Measurements from ENCODE around the gene MCL1. TPM values are rescaled to one million over a fixed set of nuclear protein-coding genes. Genes with fewer than 3 reads are reported as not detected.

MCL1 gene
- total RNA-seq, 4 donors from 2014 or later: 212 to 353 (median 317) TPM

GRCh38 chr1:150562446-150563339, 16.7 kb downstream of the MCL1 start:
- Histone ChIP-seq H3K27me3 (no peaks in the 10 kb centered on the region), H3K4me1 (peaks cover 46 to 88% (median 67%) of the 10 kb centered on the region in 3 donors), H3K4me3 (peak overlapping the region; percentile 0 to 64), H3K27ac (peak overlapping the region; percentile 97 to 100 (median 100)), H3K36me3 (peaks cover 0 to 4% of the 10 kb centered on the region in 2 donors), H3K9me3 (no peaks in the 10 kb centered on the region)
- no peak for TF ChIP-seq EP300 (IDR thresholded peaks at IDR 0.05)
- no peak for TF ChIP-seq CTCF (IDR thresholded peaks at IDR 0.05)
- TF ChIP-seq POLR2AphosphoS5 (IDR thresholded peaks at IDR 0.05): no peak
- no peak for TF ChIP-seq POLR2A (IDR thresholded peaks at IDR 0.05)
- 17% methylated on average over 3 of the region's 4 CpGs; no CpG with 5 or more reads in 1 of the 2 donors for WGBS, 2 donors (ENCODE audit: low coverage in 1 of 2)
- no peak for ATAC-seq

GRCh38 chr1:150561974-150562445, 17.4 kb downstream of the MCL1 start:
- no peaks in the 10 kb centered on the region for H3K9me3 ChIP-seq
- 2% methylated on average over 9 of the region's 18 CpGs; no CpG with 5 or more reads in 1 of the 2 donors for WGBS, 2 donors (ENCODE audit: low coverage in 1 of 2)
- H3K4me1 ChIP-seq: peaks cover 45 to 88% (median 64%) of the 10 kb centered on the region in 3 donors
- H3K4me3 ChIP-seq: peak overlapping the region; percentile 48 to 64
- TF ChIP-seq EP300 (IDR thresholded peaks at IDR 0.05): no peak
- peak; percentile 97 for TF ChIP-seq POLR2AphosphoS5 (IDR thresholded peaks at IDR 0.05)
- no peak for TF ChIP-seq CTCF (IDR thresholded peaks at IDR 0.05)
- peak in 1 of 2 donors; percentile 22 for TF ChIP-seq POLR2A (IDR thresholded peaks at IDR 0.05)
- peak overlapping the region; percentile 97 to 100 (median 100) for H3K27ac ChIP-seq
- peak; percentile 79 for ATAC-seq
- no peaks in the 10 kb centered on the region for H3K27me3 ChIP-seq
- peaks cover 0 to 11% of the 10 kb centered on the region in 2 donors for H3K36me3 ChIP-seq

- ATAC-seq: peak; percentile 89
- H3K4me3 ChIP-seq: peak overlapping the region; percentile 48 to 64
- H3K36me3 ChIP-seq: peaks cover 0 to 17% of the 10 kb centered on the region in 2 donors
- H3K27me3 ChIP-seq: no peaks in the 10 kb centered on the region
- peaks cover 39 to 86% (median 58%) of the 10 kb centered on the region in 3 donors for H3K4me1 ChIP-seq
- TF ChIP-seq POLR2A (IDR thresholded peaks at IDR 0.05) (peak; percentile 82 to 90), POLR2AphosphoS5 (IDR thresholded peaks at IDR 0.05) (peak; percentile 99), EP300 (IDR thresholded peaks at IDR 0.05) (peak; percentile 63), CTCF (IDR thresholded peaks at IDR 0.05) (peak in 2 of 4 experiments; percentile 23 to 25)
- H3K9me3 ChIP-seq: no peaks in the 10 kb centered on the region
- 0% methylated on average over 2 of the region's 32 CpGs; no CpG with 5 or more reads in 1 of the 2 donors for WGBS, 2 donors (ENCODE audit: low coverage in 1 of 2)
- peak overlapping the region; percentile 97 to 100 (median 100) for H3K27ac ChIP-seq
These were observed 18.0 kb downstream of the MCL1 start for GRCh38 chr1:150561254-150561973.

GRCh38 chr1:150560576-150561253, 18.7 kb downstream of the MCL1 start:
- H3K4me3 ChIP-seq: peak overlapping the region; percentile 48 to 64
- ATAC-seq: peak; percentile 61
- no peaks in the 10 kb centered on the region for H3K27me3 ChIP-seq
- H3K36me3 ChIP-seq: peaks cover 0 to 24% of the 10 kb centered on the region in 2 donors
- H3K9me3 ChIP-seq: no peaks in the 10 kb centered on the region
- no peak for TF ChIP-seq POLR2A (IDR thresholded peaks at IDR 0.05)
- TF ChIP-seq POLR2AphosphoS5 (IDR thresholded peaks at IDR 0.05): no peak
- TF ChIP-seq CTCF (IDR thresholded peaks at IDR 0.05): peak in 3 of 4 experiments; percentile 84 to 93 (median 87)
- no peak for TF ChIP-seq EP300 (IDR thresholded peaks at IDR 0.05)
- peak overlapping the region; percentile 97 to 100 (median 100) for H3K27ac ChIP-seq
- peaks cover 34 to 82% (median 54%) of the 10 kb centered on the region in 3 donors for H3K4me1 ChIP-seq
- 38 to 67% methylated on average over 1 to 2 of the region's 17 CpGs for WGBS, 2 donors (ENCODE audit: low coverage in 1 of 2)

Data from gastroesophageal sphincter (tissue), 4 donors.